Keratinocyte (primary cell): ENCODE data around the gene PRSS33. TPM values are rescaled to one million over a fixed set of nuclear protein-coding genes. Genes with fewer than 3 reads are reported as not detected.

ENCODE experiments used
- DNase-seq: peaks from one replicate; pipeline ENCODE4 v3.0.0-alpha.2; 2011; ENCODE audit warnings: low read depth, missing footprints, low spot score
- FAIRE-seq: peaks from 2 replicates; lab custom pipeline; 2011; peaks lifted over from hg19 to GRCh38; lab: Jason Lieb, UNC
- H2AFZ ChIP-seq: 2 replicates; pipeline ENCODE4 v1.6.0; 2012; ENCODE audit warnings: low read length, control low read depth, inconsistent platforms; ENCODE audit not compliant: control insufficient read depth
- H3K27ac ChIP-seq: 2 replicates; pipeline ENCODE4 v1.5.1; 2011; ENCODE audit warnings: low read length; ENCODE audit not compliant: control insufficient read depth, insufficient read depth
- H3K27me3 ChIP-seq: 3 replicates; pipeline ENCODE4 v1.6.0; 2011; ENCODE audit warnings: low read length; ENCODE audit not compliant: control insufficient read depth, insufficient read depth; ENCODE audit errors: extremely low read depth
- H3K36me3 ChIP-seq, 2 experiments: 2 replicates in 1 of 2; 3 replicates in 1 of 2; pipeline ENCODE4 v1.5.1; 2011; ENCODE audit warnings: low read length in 2 of 2, mild to moderate bottlenecking in 1 of 2; ENCODE audit not compliant: control insufficient read depth in 2 of 2, insufficient read depth in 2 of 2; ENCODE audit errors: extremely low read depth in 1 of 2
- H3K4me1 ChIP-seq: 3 replicates; pipeline ENCODE4 v1.5.1; 2011; ENCODE audit warnings: low read length; ENCODE audit not compliant: control insufficient read depth, insufficient read depth; ENCODE audit errors: extremely low read depth
- H3K4me2 ChIP-seq: 3 replicates; pipeline ENCODE4 v1.6.0; 2011; ENCODE audit warnings: low read depth, low read length; ENCODE audit not compliant: control insufficient read depth, insufficient read depth; ENCODE audit errors: extremely low read depth
- H3K4me3 ChIP-seq, 3 experiments: fragments of 200-600 bp in 1 of 3; sonication (generic) in 1 of 3; 2 replicates in 2 of 3; 3 replicates in 1 of 3; pipeline ENCODE4 v1.5.1; 2011 to 2016; ENCODE audit warnings: low read length in 3 of 3, mild to moderate bottlenecking in 3 of 3, control low read depth in 2 of 3, inconsistent platforms in 1 of 3, low read depth in 1 of 3, mixed read lengths in 1 of 3, mixed run types in 1 of 3, moderate library complexity in 1 of 3; ENCODE audit not compliant: control insufficient read depth in 2 of 3, insufficient read depth in 2 of 3; ENCODE audit errors: extremely low read depth in 1 of 3
- H3K79me2 ChIP-seq: 2 replicates; pipeline ENCODE4 v1.6.0; 2012; ENCODE audit warnings: low read length; ENCODE audit not compliant: control insufficient read depth, insufficient read depth
- H3K9ac ChIP-seq: 3 replicates; pipeline ENCODE4 v1.6.0; 2011; ENCODE audit warnings: low read length; ENCODE audit not compliant: control insufficient read depth, insufficient read depth; ENCODE audit errors: extremely low read depth
- H3K9me1 ChIP-seq: 3 replicates; pipeline ENCODE4 v1.6.0; 2011; ENCODE audit warnings: low read length; ENCODE audit not compliant: control insufficient read depth, insufficient read depth; ENCODE audit errors: extremely low read depth
- H3K9me3 ChIP-seq: 2 replicates; pipeline ENCODE4 v1.5.1; 2012; ENCODE audit warnings: low read depth, low read length; ENCODE audit not compliant: control insufficient read depth
- H4K20me1 ChIP-seq: 3 replicates; pipeline ENCODE4 v1.6.0; 2011; ENCODE audit warnings: low read length; ENCODE audit not compliant: control insufficient read depth, insufficient read depth; ENCODE audit errors: extremely low read depth
- EZH2 ChIP-seq: IDR thresholded peaks from one replicate; pipeline ENCODE4 v1.6.1; 2012; ENCODE audit warnings: inconsistent platforms, mild to moderate bottlenecking, low read length, moderate library complexity
- dilution Hi-C: fragments of 300-500 bp; cut with MboI; formaldehyde crosslinking; loops from one replicate; pipeline ENCODE4 v1.7.0; 2020; ENCODE audit warnings: low sequenced_read_pairs; ENCODE audit not compliant: extremely low pct_ligation_motif_present
- polyA plus RNA-seq, 5 experiments: library from polyadenylated mRNA; depleted of rRNA in 3 of 5; stranded (reverse) in 3 of 5; stranded (forward) in 1 of 5; unstranded in 1 of 5; fragments of >200 nt; gene quantifications; 1 replicate in 1 of 5; 2 replicates in 3 of 5; 3 replicates in 1 of 5; pipeline versions ENCODE4 v1.2.1 to v1.2.3, GENCODE V29; 2011 to 2012; ENCODE audit warnings: missing spikeins in 2 of 5, low read depth in 1 of 5, low replicate concordance in 1 of 5
- TF ChIP-seq, protein P1 (sequence below), 3 experiments: IDR thresholded peaks in 1 of 3; conservative IDR thresholded peaks in 1 of 3; optimal IDR thresholded peaks in 1 of 3; 2 replicates in 2 of 3; 3 replicates in 1 of 3; pipeline versions ENCODE3 to v1.5.1; 2011; ENCODE audit warnings: low read length in 3 of 3, mild to moderate bottlenecking in 3 of 3, moderate library complexity in 2 of 3, control low read depth in 1 of 3, inconsistent platforms in 1 of 3; ENCODE audit not compliant: insufficient read depth in 2 of 3; ENCODE audit errors: extremely low read depth in 1 of 3

PRSS33 gene
- polyA plus RNA-seq, 1 donor (not counting 4 experiments of a cell fraction or from before 2014, with no cell fraction given), result not detected

GRCh38 chr16:2776500-2777139, 10.7 kb downstream of the PRSS33 start:
- TF ChIP-seq, protein P1, sequence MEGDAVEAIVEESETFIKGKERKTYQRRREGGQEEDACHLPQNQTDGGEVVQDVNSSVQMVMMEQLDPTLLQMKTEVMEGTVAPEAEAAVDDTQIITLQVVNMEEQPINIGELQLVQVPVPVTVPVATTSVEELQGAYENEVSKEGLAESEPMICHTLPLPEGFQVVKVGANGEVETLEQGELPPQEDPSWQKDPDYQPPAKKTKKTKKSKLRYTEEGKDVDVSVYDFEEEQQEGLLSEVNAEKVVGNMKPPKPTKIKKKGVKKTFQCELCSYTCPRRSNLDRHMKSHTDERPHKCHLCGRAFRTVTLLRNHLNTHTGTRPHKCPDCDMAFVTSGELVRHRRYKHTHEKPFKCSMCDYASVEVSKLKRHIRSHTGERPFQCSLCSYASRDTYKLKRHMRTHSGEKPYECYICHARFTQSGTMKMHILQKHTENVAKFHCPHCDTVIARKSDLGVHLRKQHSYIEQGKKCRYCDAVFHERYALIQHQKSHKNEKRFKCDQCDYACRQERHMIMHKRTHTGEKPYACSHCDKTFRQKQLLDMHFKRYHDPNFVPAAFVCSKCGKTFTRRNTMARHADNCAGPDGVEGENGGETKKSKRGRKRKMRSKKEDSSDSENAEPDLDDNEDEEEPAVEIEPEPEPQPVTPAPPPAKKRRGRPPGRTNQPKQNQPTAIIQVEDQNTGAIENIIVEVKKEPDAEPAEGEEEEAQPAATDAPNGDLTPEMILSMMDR (optimal IDR thresholded peaks at IDR 0.05 in 1 of 3, IDR thresholded peaks at IDR 0.05 in 1 of 3, conservative IDR thresholded peaks at IDR 0.05 in 1 of 3; ENCODE audit: extremely low read depth in 1 of 3, insufficient read depth in 2 of 3, low read length in 3 of 3), result no peak
- no peak for TF ChIP-seq EZH2
- Histone ChIP-seq H2AFZ (peak overlapping the region; percentile 62), H3K9me1 (no peaks in the 10 kb centered on the region), H3K4me3 (peak overlapping the region; percentile 77 to 85 (median 78)), H3K9me3 (no peaks in the 10 kb centered on the region), H3K4me2 (peak overlapping the region; percentile 97), H4K20me1 (peaks cover 3% of the 10 kb centered on the region), H3K27ac (peak overlapping the region; percentile 81), H3K9ac (peak overlapping the region; percentile 87), H3K27me3 (no peaks in the 10 kb centered on the region), H3K4me1 (peaks cover 16% of the 10 kb centered on the region), H3K36me3 (peaks cover 18 to 21% of the 10 kb centered on the region in 2 experiments), H3K79me2 (peaks cover 28% of the 10 kb centered on the region)
- no peak for DNase-seq
- dilution Hi-C loops, result no loop called here
- FAIRE-seq, result no peak

DNA sequence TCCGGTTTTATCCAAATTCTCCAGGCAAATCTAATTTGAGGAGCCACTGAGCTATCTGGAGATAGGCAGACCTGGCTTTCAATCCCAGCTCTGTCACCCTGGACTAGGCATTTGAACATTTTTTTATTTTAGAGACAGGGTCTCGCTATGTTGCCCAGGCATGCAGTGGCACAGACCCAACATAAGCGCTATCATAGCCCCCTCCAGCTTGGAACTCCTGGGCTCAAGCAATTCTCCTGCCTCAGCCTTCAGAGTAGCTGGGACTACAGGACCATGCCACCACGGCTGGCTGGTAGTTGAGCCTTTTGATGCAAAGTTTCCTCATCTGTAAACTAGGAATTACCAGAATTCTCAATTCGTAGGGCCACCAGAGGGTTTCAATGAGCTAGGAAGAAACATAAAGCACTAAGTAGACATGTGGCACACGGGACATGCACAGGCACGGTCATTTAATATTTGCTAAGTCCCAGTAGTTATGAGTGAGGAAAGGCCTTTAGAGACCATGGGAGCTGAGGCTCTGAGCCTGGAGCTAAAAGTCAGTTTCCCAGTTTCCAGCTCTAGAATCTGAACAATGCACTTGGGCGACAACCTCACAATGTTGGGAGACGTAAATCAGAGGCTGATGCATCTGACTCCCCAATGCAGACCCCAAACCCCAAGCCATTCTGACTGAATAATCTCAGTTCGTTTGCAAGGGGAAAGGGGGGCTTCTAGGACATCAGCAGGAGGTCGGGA, 11.4 kb downstream of the PRSS33 start:
- H3K4me1 ChIP-seq, result peaks cover 16% of the 10 kb centered on the region
- H3K9me3 ChIP-seq, result no peaks in the 10 kb centered on the region
- H3K36me3 ChIP-seq, result peaks cover 25% of the 10 kb centered on the region in 2 experiments
- H3K4me2 ChIP-seq, result peak overlapping the region; percentile 97
- no peak overlapping the region for H2AFZ ChIP-seq
- peak overlapping the region; percentile 81 for H3K27ac ChIP-seq
- DNase-seq (no peak), FAIRE-seq (no peak)
- H3K9me1 ChIP-seq, result no peaks in the 10 kb centered on the region
- no peaks in the 10 kb centered on the region for H3K27me3 ChIP-seq
- peak overlapping the region; percentile 87 for H3K9ac ChIP-seq
- dilution Hi-C loops, result no loop called here
- H4K20me1 ChIP-seq, result peaks cover 4% of the 10 kb centered on the region
- peak overlapping the region; percentile 77 to 85 (median 78) for H3K4me3 ChIP-seq
- TF ChIP-seq EZH2, result no peak
- TF ChIP-seq, protein P1 (optimal IDR thresholded peaks at IDR 0.05 in 1 of 3, IDR thresholded peaks at IDR 0.05 in 1 of 3, conservative IDR thresholded peaks at IDR 0.05 in 1 of 3; ENCODE audit: extremely low read depth in 1 of 3, insufficient read depth in 2 of 3, low read length in 3 of 3), result no peak
- peaks cover 28% of the 10 kb centered on the region for H3K79me2 ChIP-seq
